ENCODE data around the gene VWA8.
"Not testable (repeated sequence)": the region's sequence is repeated elsewhere in the genome, so short reads cannot be mapped to it uniquely, and the experiment has no call there.

The VWA8 gene

DNA sequence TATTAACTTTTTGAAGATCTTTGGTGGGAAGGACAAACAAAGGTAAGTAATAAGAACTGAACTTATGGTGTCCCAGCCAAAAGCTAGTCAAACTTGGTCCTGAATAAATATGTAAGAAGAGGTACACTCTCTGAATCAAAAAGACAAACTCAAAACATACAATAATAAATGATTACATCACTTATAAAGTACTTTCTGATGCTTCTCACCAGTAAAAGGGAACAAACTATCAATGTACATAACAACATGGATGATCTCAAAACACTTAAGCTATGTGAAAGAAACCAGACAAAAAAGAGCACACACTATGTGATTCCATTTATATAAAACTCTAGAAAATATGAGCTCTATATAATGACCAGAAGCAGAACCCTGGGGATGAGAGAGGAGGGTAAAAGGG, 138.3 kb downstream of the VWA8 start:
- H3K9ac ChIP-seq (ENCODE audit: low read length), result no peak overlapping the region
- H3K9me3 ChIP-seq (ENCODE audit: control insufficient read depth, low read length), result no peaks in the 10 kb centered on the region
- H3K4me3 ChIP-seq (ENCODE audit: low read length), result no peak overlapping the region
- no peaks in the 10 kb centered on the region for H3K27me3 ChIP-seq (replicated peaks; ENCODE audit: control insufficient read depth, insufficient read depth, low read length)
- peaks cover 16% of the 10 kb centered on the region for H3K36me3 ChIP-seq (ENCODE audit: control insufficient read depth, insufficient read depth, low read length, severe bottlenecking)
- peaks cover 20% of the 10 kb centered on the region for H3K4me1 ChIP-seq (ENCODE audit: control insufficient read depth, insufficient read depth, low read length)
- no peak for DNase-seq (ENCODE audit: low read depth)

DNA sequence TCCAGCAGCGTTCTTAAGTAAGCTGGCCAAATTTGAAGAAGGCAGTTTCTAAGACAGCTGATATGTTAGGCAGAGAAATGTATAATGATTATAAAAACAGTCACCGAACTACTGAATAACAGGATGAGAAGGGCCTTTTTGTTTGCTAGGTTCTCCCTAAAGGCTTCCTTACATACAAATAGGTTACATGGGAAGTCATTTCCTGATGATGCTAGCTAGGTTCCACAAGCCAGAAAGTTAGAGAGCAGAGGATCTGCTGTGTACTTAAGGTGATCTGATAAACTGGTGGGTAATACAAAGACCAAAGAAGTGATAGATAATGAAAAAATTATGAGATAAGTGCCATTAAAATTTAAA, 139.7 kb downstream of the VWA8 start:
- H3K27me3 ChIP-seq (replicated peaks; ENCODE audit: control insufficient read depth, insufficient read depth, low read length), result no peaks in the 10 kb centered on the region
- no peak overlapping the region for H3K4me3 ChIP-seq (ENCODE audit: low read length)
- no peak for DNase-seq (ENCODE audit: low read depth)
- peaks cover 12% of the 10 kb centered on the region for H3K4me1 ChIP-seq (ENCODE audit: control insufficient read depth, insufficient read depth, low read length)
- no peak overlapping the region for H3K9ac ChIP-seq (ENCODE audit: low read length)
- H3K36me3 ChIP-seq (ENCODE audit: control insufficient read depth, insufficient read depth, low read length, severe bottlenecking), result peaks cover 20% of the 10 kb centered on the region
- H3K9me3 ChIP-seq (ENCODE audit: control insufficient read depth, low read length), result no peaks in the 10 kb centered on the region

DNA sequence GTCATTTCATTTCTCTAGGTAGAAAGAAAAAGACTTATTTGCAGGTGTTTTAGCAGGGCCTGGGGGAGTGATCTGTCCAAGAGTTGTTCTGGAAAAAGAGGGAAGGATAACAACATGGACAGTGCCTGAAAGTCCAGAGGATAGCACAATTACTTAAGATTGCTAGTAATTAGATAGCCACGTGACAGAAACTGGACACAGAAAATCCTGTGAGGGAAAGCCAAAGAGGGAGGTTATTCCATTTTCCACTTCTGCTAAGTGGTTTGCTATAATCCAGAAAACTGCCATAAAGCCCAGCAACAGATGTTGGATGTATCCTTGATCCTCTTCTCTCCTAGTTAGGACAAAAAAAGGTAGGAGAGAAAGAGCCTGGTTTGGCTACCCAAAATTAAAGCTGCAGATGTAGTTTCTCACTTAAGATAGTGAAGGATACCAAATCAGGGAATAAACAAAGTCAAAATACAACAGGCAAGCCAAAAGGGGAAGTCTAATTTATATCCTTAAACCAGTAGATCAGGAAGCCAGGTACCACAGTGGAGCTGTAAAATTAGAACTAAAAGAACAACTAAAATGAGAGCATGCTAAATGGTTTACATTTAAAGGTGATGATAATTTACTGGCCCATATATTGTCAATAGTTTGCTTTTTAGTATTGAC, 140.2 kb downstream of the VWA8 start:
- Histone ChIP-seq H3K36me3 (ENCODE audit: control insufficient read depth, insufficient read depth, low read length, severe bottlenecking) (peaks cover 24% of the 10 kb centered on the region), H3K4me1 (ENCODE audit: control insufficient read depth, insufficient read depth, low read length) (peaks cover 8% of the 10 kb centered on the region), H3K9me3 (ENCODE audit: control insufficient read depth, low read length) (no peaks in the 10 kb centered on the region), H3K4me3 (ENCODE audit: low read length) (no peak overlapping the region), H3K9ac (ENCODE audit: low read length) (no peak overlapping the region), H3K27me3 (replicated peaks; ENCODE audit: control insufficient read depth, insufficient read depth, low read length) (no peaks in the 10 kb centered on the region)
- no peak for DNase-seq (ENCODE audit: low read depth)

DNA sequence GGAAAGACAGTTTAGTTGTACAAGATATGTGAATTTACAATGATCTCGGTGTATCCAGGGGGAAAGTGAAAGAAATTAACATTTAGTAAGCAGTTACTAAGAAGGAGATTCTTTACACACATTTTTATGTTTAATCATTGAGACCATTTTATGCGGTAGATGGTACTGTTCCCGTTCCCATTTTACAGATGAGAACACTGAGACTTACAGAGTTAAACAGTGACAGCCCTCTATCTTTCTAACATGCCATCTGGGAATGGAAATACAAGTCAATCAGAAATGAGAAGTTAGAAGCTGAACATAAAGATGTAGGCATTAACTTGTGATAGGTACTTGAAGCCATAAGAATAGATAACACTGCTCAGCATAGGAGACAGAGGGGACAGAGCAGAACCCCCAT, 144.9 kb downstream of the VWA8 start:
- peaks cover 10% of the 10 kb centered on the region for H3K4me1 ChIP-seq (ENCODE audit: control insufficient read depth, insufficient read depth, low read length)
- H3K36me3 ChIP-seq (ENCODE audit: control insufficient read depth, insufficient read depth, low read length, severe bottlenecking), result peaks cover 35% of the 10 kb centered on the region
- H3K9me3 ChIP-seq (ENCODE audit: control insufficient read depth, low read length), result no peaks in the 10 kb centered on the region
- DNase-seq (ENCODE audit: low read depth), result no peak
- no peak overlapping the region for H3K4me3 ChIP-seq (ENCODE audit: low read length)
- H3K9ac ChIP-seq (ENCODE audit: low read length), result no peak overlapping the region
- H3K27me3 ChIP-seq (replicated peaks; ENCODE audit: control insufficient read depth, insufficient read depth, low read length), result no peaks in the 10 kb centered on the region

DNA sequence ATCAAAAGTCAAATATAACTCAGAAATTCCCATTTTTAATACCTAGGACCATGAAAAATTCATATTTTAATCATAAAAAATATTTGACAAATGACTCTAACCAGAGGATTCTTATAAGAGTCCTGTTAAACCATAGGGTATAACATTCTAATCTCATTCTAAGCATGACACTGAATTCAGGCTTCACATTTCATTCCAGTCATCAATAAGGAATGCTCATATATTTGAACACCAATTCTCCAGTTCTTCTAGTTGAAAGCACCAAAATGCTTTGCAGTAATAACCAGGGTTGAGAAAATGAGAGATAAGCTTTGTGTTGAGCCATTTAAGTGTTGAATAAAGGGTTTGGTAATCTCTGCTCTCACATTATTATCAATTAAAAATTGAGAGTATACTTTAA, 147.5 kb downstream of the VWA8 start:
- peak; percentile 62 for DNase-seq (ENCODE audit: low read depth)
- Histone ChIP-seq H3K27me3 (replicated peaks; ENCODE audit: control insufficient read depth, insufficient read depth, low read length) (no peaks in the 10 kb centered on the region), H3K9ac (ENCODE audit: low read length) (no peak overlapping the region), H3K4me1 (ENCODE audit: control insufficient read depth, insufficient read depth, low read length) (peaks cover 10% of the 10 kb centered on the region), H3K9me3 (ENCODE audit: control insufficient read depth, low read length) (no peaks in the 10 kb centered on the region), H3K4me3 (ENCODE audit: low read length) (no peak overlapping the region), H3K36me3 (ENCODE audit: control insufficient read depth, insufficient read depth, low read length, severe bottlenecking) (peaks cover 36% of the 10 kb centered on the region)

DNA sequence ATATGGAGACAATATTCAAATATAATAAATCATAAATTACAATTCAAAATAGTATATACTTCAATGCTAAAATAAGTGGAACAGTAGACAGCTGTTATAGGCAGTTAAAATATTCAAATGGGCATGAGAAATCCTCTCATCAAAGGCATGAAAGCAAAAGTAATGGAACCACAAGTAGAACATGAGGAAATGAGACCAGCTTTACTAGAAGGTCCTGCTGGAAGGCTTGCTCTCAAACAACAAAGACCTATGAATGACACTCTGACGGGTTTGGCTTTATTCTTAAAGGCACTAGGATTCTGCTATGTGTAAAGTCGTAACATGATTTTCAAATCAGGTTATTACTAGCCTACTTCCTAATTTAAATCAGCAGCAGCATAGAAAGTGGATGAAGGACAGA, 148.1 kb downstream of the VWA8 start:
- H3K9ac ChIP-seq (ENCODE audit: low read length), result no peak overlapping the region
- no peaks in the 10 kb centered on the region for H3K27me3 ChIP-seq (replicated peaks; ENCODE audit: control insufficient read depth, insufficient read depth, low read length)
- no peak for DNase-seq (ENCODE audit: low read depth)
- no peaks in the 10 kb centered on the region for H3K9me3 ChIP-seq (ENCODE audit: control insufficient read depth, low read length)
- peaks cover 35% of the 10 kb centered on the region for H3K36me3 ChIP-seq (ENCODE audit: control insufficient read depth, insufficient read depth, low read length, severe bottlenecking)
- no peak overlapping the region for H3K4me3 ChIP-seq (ENCODE audit: low read length)
- H3K4me1 ChIP-seq (ENCODE audit: control insufficient read depth, insufficient read depth, low read length), result peaks cover 10% of the 10 kb centered on the region

DNA sequence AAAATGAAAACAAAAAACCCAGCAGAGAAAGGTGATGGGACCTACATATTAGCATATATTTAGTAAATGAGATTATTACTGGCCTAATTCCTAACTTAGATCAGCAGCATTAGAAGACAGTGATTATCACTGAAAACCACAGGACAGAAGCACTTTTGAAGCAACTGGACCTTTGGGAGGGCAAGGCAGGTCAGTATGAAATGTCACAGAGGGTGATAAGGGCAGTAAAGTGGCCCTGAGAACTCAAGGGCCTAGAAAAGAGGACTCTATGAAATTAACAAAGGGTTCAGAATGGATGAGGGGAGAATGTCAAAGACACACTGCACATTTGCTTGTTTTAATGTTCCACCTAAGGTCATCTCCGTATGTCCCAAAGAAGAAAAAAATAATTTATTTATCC, 148.7 kb downstream of the VWA8 start:
- Histone ChIP-seq H3K9ac (ENCODE audit: low read length) (no peak overlapping the region), H3K4me3 (ENCODE audit: low read length) (no peak overlapping the region), H3K4me1 (ENCODE audit: control insufficient read depth, insufficient read depth, low read length) (peaks cover 10% of the 10 kb centered on the region), H3K27me3 (replicated peaks; ENCODE audit: control insufficient read depth, insufficient read depth, low read length) (no peaks in the 10 kb centered on the region), H3K36me3 (ENCODE audit: control insufficient read depth, insufficient read depth, low read length, severe bottlenecking) (peaks cover 35% of the 10 kb centered on the region), H3K9me3 (ENCODE audit: control insufficient read depth, low read length) (no peaks in the 10 kb centered on the region)
- no peak for DNase-seq (ENCODE audit: low read depth)

DNA sequence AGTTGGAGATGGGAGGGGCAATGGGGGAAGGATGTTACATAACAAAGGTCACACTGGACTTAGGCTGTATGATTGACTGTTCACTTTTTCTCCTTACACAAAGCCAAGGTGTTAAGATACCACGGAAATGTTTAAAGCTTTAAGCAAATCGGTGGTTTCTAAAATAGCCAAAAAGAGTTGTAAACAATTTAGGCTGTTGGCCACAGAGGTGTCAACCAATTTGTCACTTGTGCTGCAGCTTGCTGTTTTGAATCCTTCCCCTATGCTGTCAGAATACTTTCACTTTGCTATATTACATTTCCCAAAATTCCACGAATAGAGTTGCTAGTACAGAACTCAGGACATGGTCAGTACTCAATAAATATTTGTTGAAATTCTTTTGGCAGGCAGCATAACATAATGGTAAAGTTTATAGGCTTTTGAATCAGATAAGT, 149.3 kb downstream of the VWA8 start:
- H3K9ac ChIP-seq (ENCODE audit: low read length), result no peak overlapping the region
- H3K9me3 ChIP-seq (ENCODE audit: control insufficient read depth, low read length), result no peaks in the 10 kb centered on the region
- DNase-seq (ENCODE audit: low read depth), result no peak
- no peaks in the 10 kb centered on the region for H3K27me3 ChIP-seq (replicated peaks; ENCODE audit: control insufficient read depth, insufficient read depth, low read length)
- no peak overlapping the region for H3K4me3 ChIP-seq (ENCODE audit: low read length)
- H3K36me3 ChIP-seq (ENCODE audit: control insufficient read depth, insufficient read depth, low read length, severe bottlenecking), result peaks cover 36% of the 10 kb centered on the region
- peaks cover 10% of the 10 kb centered on the region for H3K4me1 ChIP-seq (ENCODE audit: control insufficient read depth, insufficient read depth, low read length)

DNA sequence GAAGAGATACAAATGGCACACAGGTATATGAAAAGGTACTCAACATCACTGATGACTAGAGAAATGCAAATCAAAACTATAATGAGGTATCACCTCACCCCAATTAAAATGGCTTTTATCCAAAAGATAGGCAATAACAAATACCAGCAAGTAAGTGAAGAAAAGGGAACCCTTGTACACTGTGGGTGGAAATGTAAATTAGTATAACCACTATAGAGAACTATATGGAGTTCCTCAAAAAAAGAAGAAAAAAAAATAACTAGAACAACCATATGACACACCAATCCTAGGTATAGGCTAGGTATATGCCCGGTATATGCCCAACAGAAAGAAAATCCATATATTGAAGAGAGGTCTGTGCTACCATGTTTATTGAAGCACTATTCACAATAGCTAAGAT, 150.9 kb downstream of the VWA8 start:
- Histone ChIP-seq H3K9me3 (ENCODE audit: control insufficient read depth, low read length) (no peaks in the 10 kb centered on the region), H3K9ac (ENCODE audit: low read length) (no peak overlapping the region), H3K36me3 (ENCODE audit: control insufficient read depth, insufficient read depth, low read length, severe bottlenecking) (peaks cover 25% of the 10 kb centered on the region), H3K27me3 (replicated peaks; ENCODE audit: control insufficient read depth, insufficient read depth, low read length) (no peaks in the 10 kb centered on the region), H3K4me3 (ENCODE audit: low read length) (no peak overlapping the region), H3K4me1 (ENCODE audit: control insufficient read depth, insufficient read depth, low read length) (peaks cover 10% of the 10 kb centered on the region)
- DNase-seq (ENCODE audit: low read depth), result no peak

DNA sequence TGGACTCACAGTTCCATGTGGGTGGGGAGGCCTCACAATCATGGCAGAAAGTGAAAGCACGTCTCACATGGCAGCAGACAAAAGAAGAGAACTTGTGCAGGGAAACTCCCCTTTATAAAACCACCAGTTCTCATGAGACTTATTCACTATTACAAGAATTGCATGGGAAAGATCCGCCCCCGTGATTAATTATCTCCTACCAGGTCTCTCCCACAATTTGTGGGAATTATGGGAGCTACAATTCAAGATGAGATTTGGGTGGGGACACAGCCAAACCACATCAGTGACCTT, 157.5 kb downstream of the VWA8 start:
- H3K27me3 ChIP-seq (replicated peaks; ENCODE audit: control insufficient read depth, insufficient read depth, low read length); DNase-seq (ENCODE audit: low read depth); H3K4me3 ChIP-seq (ENCODE audit: low read length); H3K4me1 ChIP-seq (ENCODE audit: control insufficient read depth, insufficient read depth, low read length); H3K9me3 ChIP-seq (ENCODE audit: control insufficient read depth, low read length); H3K9ac ChIP-seq (ENCODE audit: low read length): not testable (repeated sequence)
- peaks cover 40% of the 10 kb centered on the region for H3K36me3 ChIP-seq (ENCODE audit: control insufficient read depth, insufficient read depth, low read length, severe bottlenecking)

DNA sequence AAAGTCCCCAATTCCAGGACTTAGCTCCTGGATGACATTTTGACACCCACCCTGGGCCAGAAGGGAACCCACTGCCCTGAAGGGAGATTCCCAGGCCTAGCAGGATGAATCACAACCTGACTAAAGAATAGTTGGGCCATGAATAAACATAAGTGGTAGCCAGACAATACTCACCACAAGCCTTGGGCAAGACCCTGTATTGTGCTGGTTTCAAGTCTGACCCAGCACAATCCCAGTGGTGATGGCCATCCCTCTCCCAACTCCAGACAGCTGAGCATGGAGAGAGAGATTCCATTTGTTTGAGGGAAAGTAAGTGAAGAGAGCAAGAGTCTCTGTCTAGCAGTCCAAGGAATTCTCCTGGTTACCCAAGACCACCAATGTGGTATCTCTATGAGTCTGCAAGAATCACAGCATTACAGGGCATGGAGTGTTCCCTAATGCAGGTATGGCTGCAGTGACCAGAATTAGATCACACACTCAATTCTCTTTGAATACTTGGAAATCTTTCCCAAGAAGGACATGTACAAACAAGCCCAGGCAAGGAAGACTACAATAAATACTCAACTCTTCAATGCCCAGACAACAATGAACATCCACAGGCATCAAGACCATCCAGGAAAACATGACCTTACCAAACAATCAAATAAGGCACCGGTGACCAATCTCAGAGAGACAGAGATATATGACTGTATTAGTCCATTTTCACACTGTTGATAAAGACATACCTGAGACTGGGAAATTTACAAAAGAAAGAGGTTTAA, 158.0 kb downstream of the VWA8 start:
- DNase-seq (ENCODE audit: low read depth), result peak; percentile 22
- H3K9ac ChIP-seq (ENCODE audit: low read length), result no peak overlapping the region
- H3K27me3 ChIP-seq (replicated peaks; ENCODE audit: control insufficient read depth, insufficient read depth, low read length), result no peaks in the 10 kb centered on the region
- H3K9me3 ChIP-seq (ENCODE audit: control insufficient read depth, low read length), result peaks cover 3% of the 10 kb centered on the region
- H3K36me3 ChIP-seq (ENCODE audit: control insufficient read depth, insufficient read depth, low read length, severe bottlenecking), result peaks cover 40% of the 10 kb centered on the region
- peaks cover 6% of the 10 kb centered on the region for H3K4me1 ChIP-seq (ENCODE audit: control insufficient read depth, insufficient read depth, low read length)
- no peak overlapping the region for H3K4me3 ChIP-seq (ENCODE audit: low read length)
